Transverse colon (tissue), 4 donors: ENCODE data around the gene MPRIP. TPM values are rescaled to one million over a fixed set of nuclear protein-coding genes. Genes with fewer than 3 reads are reported as not detected.

Experiments
- DNase-seq: peaks from one replicate; pipeline ENCODE4 v3.0.0-alpha.2; 2019
- H3K27ac ChIP-seq, 4 donors: fragments of 200-600 bp; sonication (generic); 2 replicates each; pipeline ENCODE4 v1.5.1; 2016 to 2018; ENCODE audit warnings: inconsistent platforms in 4 of 4
- H3K27me3 ChIP-seq: fragments of 200-600 bp; sonication (generic); 2 replicates; pipeline ENCODE4 v1.5.1; 2017; ENCODE audit warnings: inconsistent platforms
- H3K36me3 ChIP-seq, 4 donors: fragments of 200-600 bp; sonication (generic); 2 replicates each; pipeline ENCODE4 v1.5.1; 2017 to 2019; ENCODE audit warnings: inconsistent platforms in 4 of 4
- H3K4me1 ChIP-seq, 4 donors: fragments of 200-600 bp; sonication (generic); 2 replicates each; pipeline ENCODE4 v1.5.1; 2017 to 2020; ENCODE audit warnings: inconsistent platforms in 4 of 4
- H3K4me3 ChIP-seq, 4 donors: fragments of 200-600 bp; sonication (generic); 1 replicate in 1 of 4; 2 replicates in 3 of 4; pipeline versions ENCODE4 v1.5.1 to v1.6.1; 2017 to 2019; ENCODE audit warnings: inconsistent platforms in 4 of 4
- H3K9me3 ChIP-seq, 2 donors: fragments of 200-600 bp; sonication (generic); 2 replicates each; pipeline ENCODE4 v1.5.1; 2017 to 2019; ENCODE audit warnings: inconsistent platforms in 2 of 2
- EP300 ChIP-seq: sonication (generic); formaldehyde crosslinking; IDR thresholded peaks from one replicate; pipeline ENCODE4 v1.6.1; 2017; ENCODE audit warnings: antibody characterized with exemption, low read depth
- POLR2A ChIP-seq: fragments of 450-650 bp; IDR thresholded peaks from one replicate; pipeline ENCODE4 v1.6.1; 2016; ENCODE audit warnings: antibody characterized with exemption, mild to moderate bottlenecking, moderate library complexity
- POLR2AphosphoS5 ChIP-seq, 3 donors: sonication (generic); formaldehyde crosslinking; IDR thresholded peaks; one replicate each; pipeline ENCODE4 v1.6.1; 2016; ENCODE audit warnings: antibody characterized with exemption in 3 of 3
- WGBS, 2 donors: methylation state at CpG; one replicate each; pipeline ENCODE4 v1.1.5; 2018; ENCODE audit warnings: low coverage in 1 of 2; 5-methylcytosine and 5-hydroxymethylcytosine counted together
- in situ Hi-C, 4 donors: fragments of 200-750 bp; cut with MboI; loops; one replicate each; pipeline versions ENCODE4 v1.15.0 to v1.15.1; 2017; ENCODE audit warnings: low sequenced_read_pairs in 3 of 4, low pct_ligation_motif_present in 1 of 4, low pct_unique_long_range_greater_than_20kb in 1 of 4
- intact Hi-C: fragments of 100-400 bp; cut with DNase I; formaldehyde crosslinking; loops from one replicate; pipeline ENCODE4 v1.15.1; 2023; ENCODE audit warnings: low total_unique reads
- total RNA-seq, 4 donors: library from RNA; depleted of rRNA; stranded (reverse); fragments of >200 nt; gene quantifications; one replicate each; pipeline ENCODE4 v1.1.0, GENCODE V29; 2016
- TF ChIP-seq, protein P1 (sequence below), 5 experiments: fragments of 200-600 bp in 3 of 5; fragments of 450-650 bp in 2 of 5; sonication (generic) in 3 of 5; IDR thresholded peaks; 1 replicate in 2 of 5; 2 replicates in 3 of 5; pipeline ENCODE4 v1.5.1; 2016 to 2017; ENCODE audit warnings: antibody characterized with exemption in 5 of 5, inconsistent platforms in 3 of 5, mild to moderate bottlenecking in 2 of 5, moderate library complexity in 1 of 5

The MPRIP gene
- total RNA-seq, 4 donors from 2014 or later, result 124 to 368 (median 158) TPM

DNA sequence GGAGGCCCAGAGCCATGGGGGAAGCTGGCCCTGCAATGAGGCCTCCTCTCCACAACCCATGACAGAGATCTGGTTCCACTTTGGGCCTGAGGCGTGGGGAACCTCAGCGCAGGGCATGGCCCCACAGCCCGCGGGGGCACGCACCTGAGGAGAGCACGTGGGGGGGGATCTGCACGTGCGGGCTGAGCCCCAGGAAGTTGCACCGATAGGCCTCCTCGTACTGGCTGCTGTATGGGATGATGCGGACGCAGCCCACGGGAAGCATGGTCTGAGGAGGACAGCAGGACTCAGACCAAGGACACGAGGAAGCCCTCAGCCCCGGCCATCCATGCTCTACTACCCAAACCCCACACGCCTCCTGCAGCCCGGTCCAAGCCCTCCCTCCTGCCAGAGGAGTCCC, 174.0 kb downstream of the MPRIP start:
- in situ Hi-C loops, result no loop called here
- H3K4me1 ChIP-seq, result no peaks in the 10 kb centered on the region
- H3K4me3 ChIP-seq, result no peak overlapping the region
- WGBS, 2 donors, result 94% methylated on average over 17 of the region's 17 CpGs; no CpG with 5 or more reads in 1 of the 2 donors
- no peak for DNase-seq
- no peak overlapping the region for H3K27ac ChIP-seq
- TF ChIP-seq POLR2AphosphoS5 (IDR thresholded peaks at IDR 0.05) (no peak), POLR2A (no peak), EP300 (no peak)
- TF ChIP-seq, protein P1, sequence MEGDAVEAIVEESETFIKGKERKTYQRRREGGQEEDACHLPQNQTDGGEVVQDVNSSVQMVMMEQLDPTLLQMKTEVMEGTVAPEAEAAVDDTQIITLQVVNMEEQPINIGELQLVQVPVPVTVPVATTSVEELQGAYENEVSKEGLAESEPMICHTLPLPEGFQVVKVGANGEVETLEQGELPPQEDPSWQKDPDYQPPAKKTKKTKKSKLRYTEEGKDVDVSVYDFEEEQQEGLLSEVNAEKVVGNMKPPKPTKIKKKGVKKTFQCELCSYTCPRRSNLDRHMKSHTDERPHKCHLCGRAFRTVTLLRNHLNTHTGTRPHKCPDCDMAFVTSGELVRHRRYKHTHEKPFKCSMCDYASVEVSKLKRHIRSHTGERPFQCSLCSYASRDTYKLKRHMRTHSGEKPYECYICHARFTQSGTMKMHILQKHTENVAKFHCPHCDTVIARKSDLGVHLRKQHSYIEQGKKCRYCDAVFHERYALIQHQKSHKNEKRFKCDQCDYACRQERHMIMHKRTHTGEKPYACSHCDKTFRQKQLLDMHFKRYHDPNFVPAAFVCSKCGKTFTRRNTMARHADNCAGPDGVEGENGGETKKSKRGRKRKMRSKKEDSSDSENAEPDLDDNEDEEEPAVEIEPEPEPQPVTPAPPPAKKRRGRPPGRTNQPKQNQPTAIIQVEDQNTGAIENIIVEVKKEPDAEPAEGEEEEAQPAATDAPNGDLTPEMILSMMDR (IDR thresholded peaks at IDR 0.05), result no peak
- intact Hi-C loops, result loop anchor here (1.0 kb wide), 1 partner anchor 18 kb away; no protein-coding TSS in a partner anchor
- H3K27me3 ChIP-seq, result no peaks in the 10 kb centered on the region
- peaks cover 0 to 75% (median 35%) of the 10 kb centered on the region in 4 donors for H3K36me3 ChIP-seq
- no peaks in the 10 kb centered on the region for H3K9me3 ChIP-seq

DNA sequence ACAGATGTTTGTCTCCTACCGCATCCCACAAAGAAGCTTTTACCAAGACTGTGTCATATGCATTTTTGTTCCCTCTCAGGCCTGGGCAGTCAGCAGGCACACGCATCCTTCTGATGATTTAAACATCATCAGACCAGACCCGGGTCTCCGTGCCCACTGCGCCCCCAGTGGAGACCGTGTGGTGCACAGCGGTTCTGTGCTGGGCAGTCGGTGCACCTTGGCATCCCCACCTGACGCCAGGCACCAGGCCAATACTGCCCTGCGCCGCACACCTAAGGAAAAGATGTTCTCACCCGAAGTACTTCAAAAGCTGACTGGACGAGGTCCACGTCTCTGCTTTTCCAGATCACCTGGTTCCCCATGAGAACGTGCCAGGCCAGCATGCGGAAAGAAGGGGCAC, 174.5 kb downstream of the MPRIP start:
- Histone ChIP-seq H3K4me1 (no peaks in the 10 kb centered on the region), H3K9me3 (no peaks in the 10 kb centered on the region), H3K4me3 (no peak overlapping the region), H3K27me3 (no peaks in the 10 kb centered on the region), H3K36me3 (peaks cover 0 to 78% (median 38%) of the 10 kb centered on the region in 4 donors), H3K27ac (no peak overlapping the region)
- no peak for DNase-seq
- 91% methylated on average over 16 of the region's 16 CpGs; no CpG with 5 or more reads in 1 of the 2 donors for WGBS, 2 donors
- intact Hi-C loops, result loop anchor here (1.0 kb wide), 1 partner anchor 18 kb away; no protein-coding TSS in a partner anchor
- in situ Hi-C loops, result no loop called here
- TF ChIP-seq POLR2AphosphoS5 (IDR thresholded peaks at IDR 0.05) (no peak), EP300 (no peak), POLR2A (no peak)
- TF ChIP-seq, protein P1 (IDR thresholded peaks at IDR 0.05), result no peak

DNA sequence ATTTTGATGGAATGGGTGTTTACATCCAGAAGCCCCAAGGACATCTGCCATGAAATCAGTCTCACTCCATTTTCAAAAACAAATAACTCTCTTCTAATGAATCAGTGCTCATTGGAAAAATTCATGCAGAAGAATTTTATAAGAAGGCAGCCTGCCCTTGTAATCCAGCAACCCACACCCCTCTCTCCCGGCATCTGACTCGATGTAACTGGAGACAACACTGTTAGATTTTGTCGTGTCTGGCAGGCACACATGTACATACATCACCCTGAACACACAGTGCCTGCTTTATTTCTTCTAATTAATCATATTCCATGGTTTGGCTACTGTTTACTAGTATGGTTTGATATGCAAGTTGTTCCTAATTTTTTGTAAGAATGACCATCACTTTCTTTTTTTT, 175.7 kb downstream of the MPRIP start:
- intact Hi-C loops (no loop called here), in situ Hi-C loops (no loop called here)
- Histone ChIP-seq H3K36me3 (peaks cover 0 to 82% (median 36%) of the 10 kb centered on the region in 4 donors), H3K4me1 (no peaks in the 10 kb centered on the region), H3K9me3 (no peaks in the 10 kb centered on the region), H3K4me3 (no peak overlapping the region), H3K27ac (no peak overlapping the region), H3K27me3 (no peaks in the 10 kb centered on the region)
- no peak for TF ChIP-seq POLR2A
- no peak for TF ChIP-seq EP300
- no peak for TF ChIP-seq POLR2AphosphoS5 (IDR thresholded peaks at IDR 0.05)
- TF ChIP-seq, protein P1 (IDR thresholded peaks at IDR 0.05), result no peak
- 60 to 69% methylated on average over 1 to 3 of the region's 3 CpGs for WGBS, 2 donors
- no peak for DNase-seq

DNA sequence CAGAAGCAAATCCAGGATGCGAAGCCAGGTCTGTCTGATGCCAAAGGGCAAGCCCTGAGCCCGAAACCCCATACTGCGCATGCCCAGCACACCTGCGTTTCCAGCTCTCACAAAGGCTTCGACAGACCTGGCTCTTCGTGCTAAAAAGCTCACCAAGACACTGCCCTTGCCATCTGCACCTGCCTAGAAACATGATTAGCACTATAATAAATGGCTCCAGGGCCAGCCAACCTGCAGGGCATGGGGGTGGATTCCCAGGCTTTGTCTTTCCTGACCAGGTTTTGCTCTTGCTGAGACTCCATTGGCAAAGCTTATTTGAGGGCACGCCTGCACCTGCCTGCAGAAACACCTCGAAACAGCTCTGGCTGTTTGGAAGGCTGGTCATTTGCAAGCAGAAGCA, 178.3 kb downstream of the MPRIP start:
- WGBS, 2 donors, result 97 to 100% methylated on average over 3 to 8 of the region's 8 CpGs
- Histone ChIP-seq H3K27ac (no peak overlapping the region), H3K27me3 (no peaks in the 10 kb centered on the region), H3K4me1 (no peaks in the 10 kb centered on the region), H3K9me3 (no peaks in the 10 kb centered on the region), H3K4me3 (no peak overlapping the region), H3K36me3 (peaks cover 0 to 92% (median 36%) of the 10 kb centered on the region in 4 donors)
- no peak for TF ChIP-seq POLR2A
- no peak for TF ChIP-seq POLR2AphosphoS5 (IDR thresholded peaks at IDR 0.05)
- no peak for TF ChIP-seq EP300
- TF ChIP-seq, protein P1 (IDR thresholded peaks at IDR 0.05), result no peak
- intact Hi-C loops, result no loop called here
- in situ Hi-C loops, result no loop called here
- DNase-seq, result no peak
